Cerebellar cortex (tissue), 1 donor: ENCODE data around the gene AHDC1.
A peak's percentile ranks its signal among the peaks of the same experiment; 100 is the strongest.
"Not testable (repeated sequence)": the region's sequence is repeated elsewhere in the genome, so short reads cannot be mapped to it uniquely, and the experiment has no call there.

ENCODE experiments used
- DNase-seq: peaks from one replicate; pipeline ENCODE4 v3.0.0-alpha.2; 2015; ENCODE audit warnings: low spot score

The AHDC1 gene

DNA sequence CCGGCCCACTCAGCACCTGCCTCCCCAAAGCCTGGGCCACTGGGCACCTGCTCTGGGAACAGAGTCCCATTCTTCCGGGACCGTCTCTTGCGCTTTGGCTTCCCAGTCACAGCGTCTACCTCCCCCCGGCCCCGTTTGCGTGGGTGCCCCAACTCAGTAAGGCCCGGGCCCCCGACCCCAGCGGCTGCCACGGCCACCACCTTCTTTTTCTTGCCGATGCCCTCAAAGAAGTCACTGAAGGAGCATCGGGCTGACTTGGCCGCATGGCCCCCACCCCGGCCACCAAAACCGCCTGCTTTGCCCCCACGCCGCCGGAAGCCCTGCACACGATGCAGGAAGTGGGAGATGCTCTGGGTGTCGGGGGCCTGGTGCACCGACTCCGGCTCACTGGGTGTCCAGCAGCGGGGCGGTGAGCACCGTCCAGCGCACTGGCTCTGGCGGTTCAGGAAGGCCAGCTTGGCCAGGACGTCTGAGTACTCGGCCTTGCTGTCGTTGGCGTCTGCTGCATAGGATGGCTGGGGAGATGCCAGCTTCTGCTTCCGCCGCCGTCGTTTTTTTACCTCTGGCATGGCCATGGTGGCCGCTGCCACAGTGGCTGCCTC, 54.0 kb downstream of the AHDC1 start:
- DNase-seq = no peak

- no peak for DNase-seq
These were observed 54.9 kb downstream of the AHDC1 start for GRCh38 chr1:27548858-27549719.

DNA sequence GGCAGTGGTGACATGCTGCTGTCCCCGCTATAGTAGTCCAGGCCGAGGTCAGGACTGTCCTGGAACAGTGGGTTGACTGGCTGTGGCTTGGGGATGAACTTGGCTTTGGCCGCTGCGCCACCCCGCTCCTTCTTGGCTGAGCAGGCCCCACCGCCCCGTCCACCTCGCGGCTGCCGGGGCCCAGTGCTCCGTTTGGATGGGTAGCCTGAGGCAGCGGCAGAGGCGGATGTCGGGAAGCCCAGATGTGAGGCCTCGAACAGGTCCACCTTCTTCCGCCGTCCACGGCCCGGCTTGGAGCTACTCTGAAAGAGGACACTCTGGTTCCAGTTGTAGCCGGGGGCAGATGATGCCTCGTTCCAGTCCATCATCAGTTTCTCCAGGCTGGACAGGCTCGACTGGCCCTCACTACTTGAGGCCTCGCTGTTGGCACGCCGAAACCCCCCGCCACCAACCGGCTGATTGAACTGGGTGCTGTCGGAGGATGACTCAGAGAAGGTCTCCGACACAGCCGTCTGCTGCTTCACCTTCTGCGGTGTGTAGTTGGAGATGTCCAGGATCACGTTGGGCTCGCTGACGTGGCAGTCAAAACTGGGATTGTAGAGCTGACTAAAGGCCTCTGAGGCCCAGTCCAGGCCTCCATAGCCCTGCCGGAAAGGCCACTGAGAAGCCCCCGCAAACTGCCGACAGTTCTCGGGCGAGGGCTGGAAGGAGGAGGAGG, 55.6 kb downstream of the AHDC1 start:
- no peak for DNase-seq

DNA sequence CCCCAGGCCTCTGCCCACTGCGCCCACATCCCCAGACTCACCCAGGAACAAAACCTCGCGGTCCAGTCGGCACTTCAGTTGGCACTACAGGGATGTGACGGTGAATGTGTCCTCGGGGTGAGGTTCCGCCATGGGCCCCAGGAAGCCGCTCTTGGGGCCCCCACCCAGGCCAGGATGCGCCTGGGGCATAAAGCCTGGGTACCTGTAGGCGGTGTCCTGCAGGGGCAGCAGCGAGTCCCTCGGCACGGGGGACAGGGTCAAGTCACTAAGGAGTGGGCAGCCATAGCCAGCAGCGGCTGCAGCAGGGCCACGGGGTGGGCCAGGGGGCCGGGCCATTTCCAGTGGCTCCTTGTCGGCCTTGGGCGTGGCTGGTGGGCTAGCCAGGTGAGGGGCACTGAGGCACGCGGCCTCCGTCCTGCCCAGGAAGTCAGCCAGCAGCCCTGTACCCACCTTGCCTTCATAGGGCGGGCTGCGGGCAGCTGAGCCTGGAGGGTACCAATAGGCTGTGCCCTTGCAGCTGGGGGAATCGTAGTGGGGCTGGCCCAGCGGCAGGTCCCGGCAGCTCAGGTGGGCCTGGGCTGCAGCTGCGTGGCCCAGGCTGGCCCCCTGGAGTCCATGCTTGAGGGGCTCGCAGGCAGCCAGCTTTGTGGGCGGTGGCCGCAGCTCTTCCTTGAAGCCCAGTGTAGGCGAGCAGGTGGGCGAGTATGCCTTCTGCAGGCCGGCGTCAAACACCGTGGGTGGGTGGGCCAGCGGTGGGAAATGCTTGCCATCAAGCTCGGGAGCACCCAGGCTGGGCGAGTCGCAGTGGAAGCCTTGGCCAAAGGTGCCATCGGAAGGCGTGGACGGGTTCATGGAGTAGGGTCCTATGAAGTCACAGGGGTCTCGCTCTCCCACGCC, 56.5 kb downstream of the AHDC1 start:
- DNase-seq = no peak

DNA sequence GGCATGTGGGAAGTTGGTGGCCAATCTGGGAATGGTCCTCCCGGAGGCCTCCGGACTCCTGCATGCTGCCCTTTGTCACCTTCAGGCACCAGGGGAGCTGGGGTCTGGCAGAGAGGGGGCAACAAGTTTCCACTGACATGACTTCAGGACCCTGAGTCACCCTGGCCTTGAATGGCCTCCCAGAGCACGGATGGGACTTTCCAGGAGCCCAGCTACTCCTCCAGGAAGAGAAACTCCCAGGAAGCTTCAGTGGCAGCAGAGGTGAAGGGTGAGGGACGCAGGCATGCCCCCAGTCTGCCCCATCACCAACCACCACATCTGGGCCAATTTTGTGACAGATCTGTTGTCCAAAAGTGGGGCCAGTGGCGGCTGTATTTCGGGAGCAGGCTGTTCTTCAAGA, 58.1 kb downstream of the AHDC1 start:
- no peak for DNase-seq

GRCh38 chr1:27545271-27545670, 58.7 kb downstream of the AHDC1 start:
- peak; percentile 84 for DNase-seq

- no peak for DNase-seq
These were observed 59.1 kb downstream of the AHDC1 start for GRCh38 chr1:27544834-27545233.

DNA sequence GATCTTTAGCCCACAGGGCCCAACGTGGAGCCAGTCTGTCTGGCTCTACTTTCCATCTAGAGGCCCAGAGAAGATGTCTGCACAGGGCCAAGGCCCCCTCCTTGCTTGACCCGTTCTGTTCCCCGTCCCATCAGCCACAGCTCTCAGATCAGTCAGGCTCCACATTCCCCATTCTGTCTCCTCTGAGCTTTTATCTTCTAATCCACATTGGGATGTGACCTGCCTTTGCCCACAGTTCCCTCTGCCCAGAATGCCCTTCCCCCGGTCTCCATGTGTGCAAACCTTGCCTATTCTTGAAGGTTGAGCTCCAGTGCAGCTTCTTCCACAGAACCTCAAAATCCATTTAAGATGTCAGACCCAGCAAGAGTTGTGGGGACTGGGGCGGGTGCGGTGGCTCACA, 60.7 kb downstream of the AHDC1 start:
- no peak for DNase-seq

- no peak for DNase-seq
These were observed 61.3 kb downstream of the AHDC1 start for GRCh38 chr1:27542463-27543273.

DNA sequence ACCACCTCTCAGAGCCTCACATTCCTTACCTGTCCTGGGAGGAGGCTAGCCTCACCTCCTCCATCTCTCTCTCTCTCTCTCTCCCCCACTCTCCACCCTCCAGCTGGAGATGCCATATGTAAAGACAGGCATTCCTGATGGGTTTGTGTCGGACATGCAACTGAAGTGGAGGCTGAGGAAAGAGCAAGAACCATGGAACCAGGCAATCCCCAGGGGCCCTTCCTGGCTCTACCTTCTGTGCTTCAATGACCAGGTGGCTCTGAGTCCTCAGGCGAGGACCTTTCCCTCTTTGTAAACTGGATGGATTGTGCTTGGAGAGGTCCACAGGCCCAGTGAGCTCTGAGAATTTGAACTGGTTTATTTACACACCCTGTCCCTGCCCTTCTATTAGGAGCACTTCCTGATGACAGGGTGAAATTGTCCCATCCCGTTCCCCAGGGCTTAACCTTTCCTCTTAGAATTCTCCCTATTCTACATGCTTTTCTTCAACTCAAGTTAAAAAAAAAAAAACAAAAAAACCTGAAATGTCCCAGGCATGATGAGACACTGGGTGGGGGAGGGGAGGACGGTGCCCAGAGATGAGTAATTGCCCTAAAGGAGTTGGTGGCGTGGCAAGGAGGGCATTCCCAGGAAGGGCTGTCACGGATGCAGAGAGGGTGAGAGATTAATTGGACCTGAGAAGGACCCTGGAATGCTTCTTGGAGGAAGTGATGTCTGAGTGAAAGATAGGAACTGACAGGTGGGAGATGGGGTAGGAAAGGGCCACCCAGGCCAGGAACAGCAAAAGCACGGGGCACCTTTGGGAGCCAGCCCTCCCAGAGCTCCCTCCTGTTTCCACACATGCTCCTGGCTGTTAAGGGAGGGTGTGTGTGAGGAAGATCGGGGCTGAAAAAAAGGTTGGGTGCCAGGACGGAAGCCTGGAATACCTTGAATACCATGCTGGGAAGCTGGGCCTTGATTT, 63.8 kb downstream of the AHDC1 start:
- no peak for DNase-seq

DNA sequence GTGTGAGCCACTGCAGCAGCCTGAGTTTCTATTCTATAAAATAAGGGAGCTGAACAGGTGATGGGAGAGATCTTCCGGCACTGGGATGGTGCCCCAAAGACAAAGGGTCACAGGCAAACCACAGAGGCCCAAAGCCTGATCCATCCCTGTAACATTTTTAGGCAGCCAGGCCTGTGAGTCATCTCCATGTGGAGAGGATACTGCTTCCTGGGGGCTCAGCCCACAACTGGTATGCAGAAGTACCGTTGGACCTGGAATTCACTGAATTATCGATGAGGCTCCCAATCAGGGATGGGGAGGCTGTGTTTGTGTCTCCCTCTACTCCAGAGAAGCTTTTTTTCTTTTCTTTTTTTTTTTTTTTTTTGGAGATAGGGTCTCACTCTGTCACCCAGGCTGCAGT, 65.2 kb downstream of the AHDC1 start:
- DNase-seq = no peak

DNA sequence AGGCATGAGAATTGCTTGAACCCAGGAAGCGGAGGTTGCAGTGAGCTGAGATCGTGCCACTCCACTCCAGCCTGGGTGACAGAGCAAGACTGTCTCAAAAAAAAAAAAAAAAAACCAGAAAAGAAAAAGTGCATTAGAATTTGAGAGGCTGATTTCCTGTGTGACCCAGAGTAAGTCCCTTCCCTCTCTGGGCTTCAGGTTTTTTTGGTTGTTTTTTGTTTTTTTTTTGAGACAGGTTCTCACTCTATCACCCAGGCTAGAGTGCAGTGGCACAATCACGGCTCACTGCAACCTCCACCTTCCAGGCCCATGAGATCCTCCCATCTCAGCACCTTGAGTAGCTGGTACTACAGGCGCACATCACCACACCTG, 65.7 kb downstream of the AHDC1 start:
- not testable (repeated sequence) for DNase-seq

DNA sequence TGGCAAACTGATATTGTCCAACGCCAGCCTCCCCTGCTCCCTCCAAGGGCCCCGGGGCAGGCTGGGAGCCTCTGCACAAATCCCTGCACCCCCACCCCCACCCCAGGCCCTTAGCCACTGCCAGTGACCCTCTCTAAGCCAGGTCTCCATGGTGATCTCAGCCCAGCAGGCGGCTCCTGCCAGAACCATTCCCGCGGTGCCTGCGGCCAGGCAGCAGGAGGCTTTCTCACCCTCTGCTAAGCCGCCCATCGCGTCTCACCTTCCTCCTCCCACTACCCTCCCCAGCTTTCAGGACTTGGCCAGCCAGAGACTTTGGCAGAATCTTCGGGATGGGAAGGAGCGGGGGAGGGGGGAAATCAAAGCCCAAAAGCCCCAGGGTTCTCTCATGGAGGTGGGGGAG, 67.2 kb downstream of the AHDC1 start:
- peak; percentile 72 for DNase-seq

DNA sequence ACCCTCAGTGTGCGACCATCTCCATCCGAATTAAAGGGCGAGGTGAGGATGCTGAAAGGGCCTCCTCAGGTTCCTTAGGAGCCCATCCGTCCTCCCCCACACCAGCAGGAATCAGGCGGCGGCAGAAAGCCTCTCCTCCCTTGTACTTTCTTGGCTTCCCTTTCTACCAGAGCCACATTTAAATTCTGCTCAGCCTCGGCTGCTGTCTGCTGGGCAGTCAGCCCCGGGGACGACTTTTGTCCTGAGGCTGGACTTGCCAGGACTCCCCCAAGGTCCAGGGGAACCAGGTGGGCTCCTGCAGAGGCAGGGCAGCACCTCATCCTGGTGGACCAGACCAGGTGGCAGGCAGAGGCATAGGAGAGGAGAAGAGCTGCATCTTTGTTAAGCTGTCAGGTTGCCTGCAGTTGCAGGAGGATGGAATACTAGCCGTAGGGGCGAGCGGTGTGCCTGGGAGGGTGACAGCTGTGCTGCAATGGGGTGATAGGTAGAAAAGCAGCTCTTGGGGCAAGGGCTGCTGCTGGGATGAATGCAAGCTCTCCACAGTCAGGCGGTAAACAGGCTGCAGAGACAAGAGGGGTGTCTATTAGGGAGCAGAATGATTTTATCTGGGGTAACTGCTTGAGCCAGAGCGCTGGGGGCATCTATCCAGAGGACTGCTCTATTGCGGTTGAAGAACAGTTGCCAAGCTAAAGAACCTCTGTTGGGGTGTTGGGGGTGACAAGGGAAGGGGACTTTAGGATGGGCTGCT, 67.8 kb downstream of the AHDC1 start:
- peak; percentile 56 for DNase-seq

DNA sequence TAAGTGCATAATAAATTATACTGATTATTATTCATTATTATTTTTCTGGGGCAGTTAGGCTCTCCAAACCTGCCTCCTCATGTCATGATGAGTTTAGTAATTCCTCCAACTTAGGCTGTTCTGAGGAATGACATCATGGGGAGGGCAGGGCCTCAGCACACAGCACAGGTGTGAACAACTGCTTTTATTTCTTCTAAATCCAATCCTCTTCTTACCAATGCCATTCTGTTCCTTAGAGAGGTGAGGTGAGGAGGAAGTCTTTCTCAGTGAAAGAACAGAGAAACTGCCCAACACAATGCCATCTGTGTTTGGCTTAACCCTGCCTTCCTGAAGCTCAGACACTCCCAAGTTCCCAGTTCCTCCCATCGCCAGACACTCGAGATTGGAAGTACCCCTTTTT, 68.6 kb downstream of the AHDC1 start:
- no peak for DNase-seq

- no peak for DNase-seq
These were observed 71.8 kb downstream of the AHDC1 start for GRCh38 chr1:27531959-27532685.

GRCh38 chr1:27530192-27530591, 73.8 kb downstream of the AHDC1 start:
- DNase-seq = no peak

- DNase-seq = no peak
These were observed 74.3 kb downstream of the AHDC1 start for GRCh38 chr1:27529704-27530018.
